ENCODE measurements around the gene ATP6V1B1. TPM values are rescaled to one million over a fixed set of nuclear protein-coding genes. Genes with fewer than 3 reads are reported as not detected.

Gene ATP6V1B1
- total and polyA plus RNA-seq, 2 experiments from 2014 or later: not detected

- Mint-ChIP-seq H3K4me3 (no peak overlapping the region), H3K27ac (no peak overlapping the region)
Measured at GRCh38 chr2:71005271-71006202, 69.8 kb downstream of the ATP6V1B1 start.

More at GRCh38 chr2:71005271-71006202, 69.8 kb downstream of the ATP6V1B1 start:
- no peak overlapping the region for H3K4me3 ChIP-seq
- no peak for TF ChIP-seq POLR2AphosphoS5 (IDR thresholded peaks at IDR 0.05; ENCODE audit: low read depth)
- no peak for TF ChIP-seq ZNF331 (CRISPR knock-in tag; IDR thresholded peaks at IDR 0.05; ENCODE audit: low read depth)
- no peak for TF ChIP-seq REST (IDR thresholded peaks at IDR 0.05; ENCODE audit: unreplicated experiment)
- no peak for TF ChIP-seq JUNB (IDR thresholded peaks at IDR 0.05; ENCODE audit: unreplicated experiment)
- no peak for TF ChIP-seq ZNF114 (CRISPR knock-in tag; IDR thresholded peaks at IDR 0.05)
- no peak for TF ChIP-seq CTCF (conservative IDR thresholded peaks at IDR 0.05; ENCODE audit: low read depth in 2 of 2)
- TF ChIP-seq CREB1 (CRISPR knock-in tag; IDR thresholded peaks at IDR 0.05; ENCODE audit: low read depth): no peak
- TF ChIP-seq ETS1 (IDR thresholded peaks at IDR 0.05): no peak
- no peak for TF ChIP-seq EZH2phosphoT487 (IDR thresholded peaks at IDR 0.05; ENCODE audit: unreplicated experiment)
- no peak for TF ChIP-seq EZH2 (IDR thresholded peaks at IDR 0.05; ENCODE audit: low read depth, unreplicated experiment)
- no peak for TF ChIP-seq ZNF462 (CRISPR knock-in tag; IDR thresholded peaks at IDR 0.05)
- TF ChIP-seq STAT1 (IDR thresholded peaks at IDR 0.05; ENCODE audit: unreplicated experiment): no peak
- TF ChIP-seq NANOG (IDR thresholded peaks at IDR 0.05; ENCODE audit: borderline replicate concordance): no peak
- peaks cover 15% of the 10 kb centered on the region for H3K4me1 Mint-ChIP-seq
- peaks cover 8% of the 10 kb centered on the region; the same call in 1 of the 2 replicates for H3K4me1 ChIP-seq (ENCODE audit: insufficient read depth)
- no peak overlapping the region for H3K4me2 ChIP-seq
- H2AFZ ChIP-seq: no peak overlapping the region
- H3K27me3 Mint-ChIP-seq (ENCODE audit: insufficient read depth, low read depth, poor library complexity): peaks cover 31% of the 10 kb centered on the region
- H3K27ac ChIP-seq (ENCODE audit: low read depth): no peak overlapping the region
- no peaks in the 10 kb centered on the region for H3F3A ChIP-seq (replicated peaks; ENCODE audit: low read depth)
- ATAC-seq: no peak
- no peaks in the 10 kb centered on the region for H3K9me3 Mint-ChIP-seq
- peaks cover 5% of the 10 kb centered on the region; the same call in 1 of the 2 replicates for H3K9me2 ChIP-seq (ENCODE audit: insufficient read depth)
- H4K20me1 ChIP-seq (replicated peaks; ENCODE audit: insufficient read depth): no peaks in the 10 kb centered on the region
- H3K36me3 ChIP-seq (ENCODE audit: insufficient read depth): no peaks in the 10 kb centered on the region
- no peaks in the 10 kb centered on the region for H3K27me3 ChIP-seq (ENCODE audit: insufficient read depth)
- no peak for DNase-seq (ENCODE audit: low spot score)
- H3K36me3 Mint-ChIP-seq (ENCODE audit: low read depth): no peaks in the 10 kb centered on the region
- H3K79me2 ChIP-seq (replicated peaks; ENCODE audit: insufficient read depth): no peaks in the 10 kb centered on the region
